ENCODE data around the gene KRTAP5-1. TPM values are rescaled to one million over a fixed set of nuclear protein-coding genes. Genes with fewer than 3 reads are reported as not detected.

KRTAP5-1 gene
- total RNA-seq, 4 donors from 2014 or later: not detected

- TF ChIP-seq CTCF (IDR thresholded peaks at IDR 0.05): no peak
- no peak for DNase-seq (ENCODE audit: low spot score)
- no peak for ATAC-seq (ENCODE audit: low FRiP score)
Measured at GRCh38 chr11:1565173-1565903, 19.7 kb downstream of the KRTAP5-1 start.

DNA sequence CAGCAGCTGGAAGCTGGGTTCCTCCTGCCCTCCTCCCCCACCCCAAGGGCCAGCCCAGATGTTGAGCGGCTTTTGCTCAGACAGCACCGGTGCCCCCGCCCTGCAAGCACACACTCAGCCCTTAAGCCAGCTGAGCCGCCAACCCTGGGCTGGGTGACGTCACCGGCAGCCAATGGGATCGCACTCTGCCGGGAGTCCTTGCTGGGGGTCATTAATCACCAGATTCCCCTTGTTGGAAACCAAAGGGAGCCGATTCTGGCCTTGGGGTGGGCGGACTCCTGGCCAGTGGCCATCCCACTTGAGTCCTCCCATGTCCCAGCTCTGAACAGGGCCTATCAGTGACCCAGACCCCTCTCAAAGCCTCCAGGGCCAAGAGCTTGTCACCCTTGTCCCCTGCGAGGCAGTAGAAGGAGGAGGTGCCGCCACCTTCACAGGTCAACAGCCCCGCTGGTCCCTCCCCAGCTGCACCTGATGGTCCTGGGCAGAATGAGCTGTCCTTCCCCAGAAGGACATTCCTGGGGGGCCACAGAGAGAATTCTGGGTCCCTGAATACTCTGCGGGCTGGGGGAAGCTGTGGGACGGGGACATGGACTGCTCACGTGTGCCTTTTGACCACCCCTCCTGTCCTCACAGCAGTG lies 20.4 kb downstream of the KRTAP5-1 start:
- ATAC-seq (ENCODE audit: low FRiP score): no peak
- no peak for DNase-seq (ENCODE audit: low spot score)
- no peak for TF ChIP-seq CTCF (IDR thresholded peaks at IDR 0.05)

- no peak for DNase-seq (ENCODE audit: low spot score)
- TF ChIP-seq CTCF (IDR thresholded peaks at IDR 0.05): no peak
- ATAC-seq (ENCODE audit: low FRiP score): no peak
Measured at GRCh38 chr11:1563697-1564534, 21.2 kb downstream of the KRTAP5-1 start.

DNA sequence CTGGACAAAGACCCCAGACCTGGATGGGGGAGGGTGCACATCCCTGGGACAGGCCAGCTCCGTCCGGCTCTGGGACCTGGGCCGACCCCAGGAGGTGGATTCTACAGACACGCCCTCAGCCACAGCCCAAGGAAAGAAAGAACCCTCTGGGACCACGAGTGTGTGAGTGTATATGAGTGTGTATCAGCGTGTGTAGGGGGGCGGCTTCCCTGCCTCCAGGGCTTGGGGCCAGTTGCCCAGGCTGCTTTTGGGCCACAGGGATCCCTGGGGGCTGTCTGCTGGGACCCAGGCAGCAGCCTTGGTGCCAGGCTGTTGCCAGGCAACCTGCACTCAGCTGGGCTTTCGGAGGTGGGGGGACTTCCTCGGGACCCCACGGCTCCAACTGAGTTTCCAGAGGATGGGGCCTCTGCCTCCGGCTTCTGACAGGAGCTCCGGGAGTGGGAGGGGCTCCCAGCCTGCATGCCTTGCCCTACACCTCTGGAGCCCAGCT lies 21.9 kb downstream of the KRTAP5-1 start:
- ATAC-seq (ENCODE audit: low FRiP score): no peak
- DNase-seq (ENCODE audit: low spot score): no peak
- TF ChIP-seq CTCF (IDR thresholded peaks at IDR 0.05): no peak

- ATAC-seq (ENCODE audit: low FRiP score): no peak
- no peak for TF ChIP-seq CTCF (IDR thresholded peaks at IDR 0.05)
- DNase-seq (ENCODE audit: low spot score): no peak
Measured at GRCh38 chr11:1562469-1563148, 22.5 kb downstream of the KRTAP5-1 start.

DNA sequence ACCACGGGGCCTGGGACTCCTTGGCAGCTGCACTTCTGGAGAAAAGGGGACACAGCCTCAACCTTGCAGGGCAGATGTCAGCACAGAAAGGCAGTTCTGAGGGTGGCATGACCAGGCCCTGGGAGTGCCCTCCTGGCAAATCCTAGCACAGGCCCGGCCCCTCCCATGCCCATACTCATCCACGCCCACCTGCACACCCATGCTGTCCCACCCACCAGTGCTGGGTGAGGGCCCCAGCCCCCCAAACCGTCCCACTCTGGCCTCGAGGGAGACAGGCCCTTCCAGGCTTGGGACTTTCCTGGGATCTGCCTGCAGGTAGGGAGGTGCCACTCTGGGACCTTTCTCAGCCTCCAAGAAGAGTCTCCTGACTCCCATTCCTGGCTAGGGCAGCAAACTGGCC lies 23.1 kb downstream of the KRTAP5-1 start:
- DNase-seq (ENCODE audit: low spot score) (no peak), ATAC-seq (ENCODE audit: low FRiP score) (no peak)
- TF ChIP-seq CTCF (IDR thresholded peaks at IDR 0.05): no peak

All from omental fat pad (tissue), 4 donors.